OCI-LY1 (cell line): ENCODE results near the gene LSAMP.

Experiments used
- H2AFZ ChIP-seq: fragments of 200-600 bp; sonication (generic), shearing (Covaris generic); 2 replicates; pipeline ENCODE4 v1.6.0; 2014; ENCODE audit warnings: antibody characterized with exemption, mild to moderate bottlenecking, low read length
- H3F3A ChIP-seq: fragments of 200-600 bp; sonication (generic), shearing (Covaris generic); 2 replicates; pipeline ENCODE4 v1.6.0; 2014; ENCODE audit warnings: mild to moderate bottlenecking, antibody characterized with exemption, low read length, moderate library complexity; ENCODE audit not compliant: insufficient read depth
- H3K27ac ChIP-seq: fragments of 200-600 bp; sonication (generic); 2 replicates; pipeline ENCODE4 v1.5.1; 2014; ENCODE audit warnings: low read length, mixed run types, mild to moderate bottlenecking, low read depth; ENCODE audit not compliant: poor library complexity, severe bottlenecking
- H3K27me3 ChIP-seq: fragments of 200-600 bp; sonication (generic); 2 replicates; pipeline ENCODE4 v1.6.0; 2014; ENCODE audit warnings: antibody characterized with exemption, mild to moderate bottlenecking, low read length, moderate library complexity; ENCODE audit not compliant: insufficient read depth
- H3K36me3 ChIP-seq: fragments of 200-600 bp; sonication (generic); 2 replicates; pipeline ENCODE4 v1.6.1; 2014; ENCODE audit warnings: mild to moderate bottlenecking, antibody characterized with exemption, low read length, moderate library complexity, mixed read lengths; ENCODE audit not compliant: insufficient read depth
- H3K4me1 ChIP-seq: fragments of 200-600 bp; sonication (generic); 2 replicates; pipeline ENCODE4 v1.5.1; 2014; ENCODE audit warnings: mild to moderate bottlenecking, low read length, moderate library complexity; ENCODE audit not compliant: insufficient read depth, severe bottlenecking
- H3K4me2 ChIP-seq: fragments of 200-600 bp; sonication (generic), shearing (Covaris generic); 2 replicates; pipeline ENCODE4 v1.6.1; 2014; ENCODE audit warnings: low read length
- H3K4me3 ChIP-seq: fragments of 200-600 bp; sonication (generic); 2 replicates; pipeline ENCODE4 v1.5.1; 2014; ENCODE audit warnings: low read length, low read depth, mild to moderate bottlenecking, mixed read lengths; ENCODE audit not compliant: poor library complexity, severe bottlenecking
- H3K79me2 ChIP-seq: fragments of 200-600 bp; shearing (Covaris generic); 2 replicates; pipeline ENCODE4 v1.6.1; 2016; ENCODE audit warnings: mixed run types, low read length, mixed read lengths; ENCODE audit not compliant: insufficient read depth
- H3K9ac ChIP-seq: fragments of 200-600 bp; sonication (generic), shearing (Covaris generic); 2 replicates; pipeline ENCODE4 v1.6.1; 2014; ENCODE audit warnings: mild to moderate bottlenecking, low read length, mixed read lengths
- H3K9me2 ChIP-seq: fragments of 200-600 bp; sonication (generic), shearing (Covaris generic); 2 replicates; pipeline ENCODE4 v1.6.1; 2014; ENCODE audit warnings: low read depth, mild to moderate bottlenecking, low read length, mixed read lengths
- H3K9me3 ChIP-seq: fragments of 200-600 bp; shearing (Covaris generic); 2 replicates; pipeline ENCODE4 v1.6.1; 2014; ENCODE audit warnings: low read length, mixed read lengths
- H4K20me1 ChIP-seq: fragments of 200-600 bp; sonication (generic), shearing (Covaris generic); 2 replicates; pipeline ENCODE4 v1.6.0; 2016; ENCODE audit warnings: mild to moderate bottlenecking, low read length; ENCODE audit not compliant: insufficient read depth
- EZH2 ChIP-seq: fragments of 200-600 bp; sonication (generic), shearing (Covaris generic); IDR thresholded peaks from 2 replicates; pipeline ENCODE4 v1.8.0; 2017; ENCODE audit warnings: borderline replicate concordance, mixed run types, mild to moderate bottlenecking, antibody characterized with exemption, low read length, moderate library complexity, mixed read lengths
- TF ChIP-seq, protein P1 (sequence below): fragments of 200-600 bp; sonication (generic), shearing (Covaris generic); IDR thresholded peaks from 2 replicates; pipeline ENCODE4 v1.5.1; 2017; ENCODE audit warnings: mild to moderate bottlenecking, antibody characterized with exemption, low read length, moderate library complexity, mixed read lengths

LSAMP gene

GRCh38 chr3:115958526-115958925 lies 486.8 kb downstream of the LSAMP start:
- Histone ChIP-seq H3K9me2 (no peaks in the 10 kb centered on the region), H3F3A (no peaks in the 10 kb centered on the region), H3K9ac (no peak overlapping the region), H3K4me3 (no peak overlapping the region), H3K27ac (no peak overlapping the region), H3K36me3 (no peaks in the 10 kb centered on the region), H3K79me2 (no peaks in the 10 kb centered on the region), H2AFZ (no peak overlapping the region), H3K4me1 (no peaks in the 10 kb centered on the region), H3K9me3 (no peaks in the 10 kb centered on the region), H3K27me3 (no peaks in the 10 kb centered on the region), H4K20me1 (no peaks in the 10 kb centered on the region), H3K4me2 (no peak overlapping the region)
- TF ChIP-seq, protein P1, sequence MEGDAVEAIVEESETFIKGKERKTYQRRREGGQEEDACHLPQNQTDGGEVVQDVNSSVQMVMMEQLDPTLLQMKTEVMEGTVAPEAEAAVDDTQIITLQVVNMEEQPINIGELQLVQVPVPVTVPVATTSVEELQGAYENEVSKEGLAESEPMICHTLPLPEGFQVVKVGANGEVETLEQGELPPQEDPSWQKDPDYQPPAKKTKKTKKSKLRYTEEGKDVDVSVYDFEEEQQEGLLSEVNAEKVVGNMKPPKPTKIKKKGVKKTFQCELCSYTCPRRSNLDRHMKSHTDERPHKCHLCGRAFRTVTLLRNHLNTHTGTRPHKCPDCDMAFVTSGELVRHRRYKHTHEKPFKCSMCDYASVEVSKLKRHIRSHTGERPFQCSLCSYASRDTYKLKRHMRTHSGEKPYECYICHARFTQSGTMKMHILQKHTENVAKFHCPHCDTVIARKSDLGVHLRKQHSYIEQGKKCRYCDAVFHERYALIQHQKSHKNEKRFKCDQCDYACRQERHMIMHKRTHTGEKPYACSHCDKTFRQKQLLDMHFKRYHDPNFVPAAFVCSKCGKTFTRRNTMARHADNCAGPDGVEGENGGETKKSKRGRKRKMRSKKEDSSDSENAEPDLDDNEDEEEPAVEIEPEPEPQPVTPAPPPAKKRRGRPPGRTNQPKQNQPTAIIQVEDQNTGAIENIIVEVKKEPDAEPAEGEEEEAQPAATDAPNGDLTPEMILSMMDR, result no peak
- TF ChIP-seq EZH2, result no peak

- Histone ChIP-seq H3K36me3 (no peaks in the 10 kb centered on the region), H4K20me1 (no peaks in the 10 kb centered on the region), H3F3A (no peaks in the 10 kb centered on the region), H3K27me3 (no peaks in the 10 kb centered on the region), H3K27ac (no peak overlapping the region), H3K9me3 (no peaks in the 10 kb centered on the region), H3K4me1 (no peaks in the 10 kb centered on the region), H2AFZ (no peak overlapping the region), H3K4me3 (no peak overlapping the region), H3K9me2 (no peaks in the 10 kb centered on the region), H3K4me2 (no peak overlapping the region), H3K9ac (no peak overlapping the region), H3K79me2 (no peaks in the 10 kb centered on the region)
- no peak for TF ChIP-seq EZH2
- TF ChIP-seq, protein P1, result no peak
Measured at GRCh38 chr3:115947325-115947724, 498.0 kb downstream of the LSAMP start.

GRCh38 chr3:115943579-115943978 lies 501.7 kb downstream of the LSAMP start:
- Histone ChIP-seq H2AFZ (no peak overlapping the region), H3F3A (no peaks in the 10 kb centered on the region; the same call in 1 of the 2 replicates), H3K27me3 (no peaks in the 10 kb centered on the region), H4K20me1 (no peaks in the 10 kb centered on the region), H3K4me2 (no peak overlapping the region), H3K79me2 (no peaks in the 10 kb centered on the region), H3K36me3 (no peaks in the 10 kb centered on the region), H3K27ac (no peak overlapping the region), H3K9me2 (no peaks in the 10 kb centered on the region), H3K9ac (no peak overlapping the region), H3K9me3 (no peaks in the 10 kb centered on the region), H3K4me3 (no peak overlapping the region), H3K4me1 (no peaks in the 10 kb centered on the region)
- TF ChIP-seq EZH2, result no peak
- TF ChIP-seq, protein P1, result no peak
